ENCODE measurements around the gene SLC17A8.
"Not testable (repeated sequence)": the region's sequence is repeated elsewhere in the genome, so short reads cannot be mapped to it uniquely, and the experiment has no call there.

- TF ChIP-seq EZH2phosphoT487 (IDR thresholded peaks at IDR 0.05; ENCODE audit: insufficient read depth, low read depth); EZH2 (IDR thresholded peaks at IDR 0.05; ENCODE audit: insufficient read depth, poor library complexity, severe bottlenecking): not testable (repeated sequence)
These were observed 48.7 kb upstream of the SLC17A8 start for GRCh38 chr12:100308138-100308537.
